Kidney tubule cell (primary cell): Measurements from ENCODE around the gene FBXL15.

Source experiments
- DNase-seq: peaks from one replicate; pipeline ENCODE4 v3.0.0-alpha.2; 2018; ENCODE audit warnings: low spot score

FBXL15 gene

GRCh38 chr10:102398172-102399020 is 22.2 kb upstream of the FBXL15 start:
- no peak for DNase-seq

GRCh38 chr10:102399217-102400021 is 21.2 kb upstream of the FBXL15 start:
- DNase-seq, result peak; percentile 87

- no peak for DNase-seq
Measured at GRCh38 chr10:102400076-102400475, 20.6 kb upstream of the FBXL15 start.

- no peak for DNase-seq
Measured at GRCh38 chr10:102400598-102401341, 19.9 kb upstream of the FBXL15 start.

GRCh38 chr10:102401342-102401654 is 19.3 kb upstream of the FBXL15 start:
- no peak for DNase-seq

- DNase-seq, result peak; percentile 85
Measured at GRCh38 chr10:102401735-102402511, 18.7 kb upstream of the FBXL15 start.

- no peak for DNase-seq
Measured at GRCh38 chr10:102402512-102402896, 18.1 kb upstream of the FBXL15 start.

GRCh38 chr10:102403115-102403514 is 17.5 kb upstream of the FBXL15 start:
- no peak for DNase-seq

GRCh38 chr10:102404361-102405107 is 16.1 kb upstream of the FBXL15 start:
- DNase-seq, result no peak

GRCh38 chr10:102405108-102405571 is 15.5 kb upstream of the FBXL15 start:
- no peak for DNase-seq

GRCh38 chr10:102405632-102406031 is 15.0 kb upstream of the FBXL15 start:
- no peak for DNase-seq

- DNase-seq, result no peak
Measured at GRCh38 chr10:102406815-102407214, 13.8 kb upstream of the FBXL15 start.

GRCh38 chr10:102407425-102408130 is 13.1 kb upstream of the FBXL15 start:
- no peak for DNase-seq

- DNase-seq, result no peak
Measured at GRCh38 chr10:102408131-102408727, 12.4 kb upstream of the FBXL15 start.

GRCh38 chr10:102408728-102409603 is 11.7 kb upstream of the FBXL15 start:
- DNase-seq, result no peak

GRCh38 chr10:102409604-102410428 is 10.8 kb upstream of the FBXL15 start:
- DNase-seq, result no peak

GRCh38 chr10:102410429-102411073 is 10.1 kb upstream of the FBXL15 start:
- no peak for DNase-seq
